HG02852 (cell line): ENCODE measurements around the gene SLC27A4.

Experiments
- ATAC-seq: cut with Tn5 transposase; IDR thresholded peaks from one replicate; pipeline ENCODE4 v1.9.1; 2021; ENCODE audit warnings: mild to moderate bottlenecking, moderate library complexity; ENCODE audit not compliant: unreplicated experiment

The SLC27A4 gene

GRCh38 chr9:128361986-128362646 lies 21.8 kb downstream of the SLC27A4 start:
- peak; percentile 68 for ATAC-seq

DNA sequence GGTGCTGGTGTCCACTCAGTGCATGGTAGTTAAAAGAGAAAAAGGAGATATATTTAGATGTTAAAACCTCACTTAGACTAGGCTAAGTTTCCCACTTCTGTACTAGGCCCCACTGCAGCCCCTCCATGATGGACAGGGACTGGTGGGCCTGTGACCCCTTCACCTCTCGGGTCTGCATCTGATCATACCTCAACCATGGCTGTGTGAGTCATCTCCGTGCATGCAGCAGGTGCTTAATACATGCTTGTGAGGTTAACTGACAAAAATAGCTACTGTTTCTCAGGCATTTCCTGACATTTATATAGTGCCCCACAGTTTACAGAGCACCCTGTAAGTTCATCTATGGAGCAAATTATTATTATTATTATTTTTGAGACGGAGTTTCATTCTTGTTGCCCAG lies 22.4 kb downstream of the SLC27A4 start:
- ATAC-seq, result no peak

GRCh38 chr9:128365525-128365924 lies 25.2 kb downstream of the SLC27A4 start:
- no peak for ATAC-seq

DNA sequence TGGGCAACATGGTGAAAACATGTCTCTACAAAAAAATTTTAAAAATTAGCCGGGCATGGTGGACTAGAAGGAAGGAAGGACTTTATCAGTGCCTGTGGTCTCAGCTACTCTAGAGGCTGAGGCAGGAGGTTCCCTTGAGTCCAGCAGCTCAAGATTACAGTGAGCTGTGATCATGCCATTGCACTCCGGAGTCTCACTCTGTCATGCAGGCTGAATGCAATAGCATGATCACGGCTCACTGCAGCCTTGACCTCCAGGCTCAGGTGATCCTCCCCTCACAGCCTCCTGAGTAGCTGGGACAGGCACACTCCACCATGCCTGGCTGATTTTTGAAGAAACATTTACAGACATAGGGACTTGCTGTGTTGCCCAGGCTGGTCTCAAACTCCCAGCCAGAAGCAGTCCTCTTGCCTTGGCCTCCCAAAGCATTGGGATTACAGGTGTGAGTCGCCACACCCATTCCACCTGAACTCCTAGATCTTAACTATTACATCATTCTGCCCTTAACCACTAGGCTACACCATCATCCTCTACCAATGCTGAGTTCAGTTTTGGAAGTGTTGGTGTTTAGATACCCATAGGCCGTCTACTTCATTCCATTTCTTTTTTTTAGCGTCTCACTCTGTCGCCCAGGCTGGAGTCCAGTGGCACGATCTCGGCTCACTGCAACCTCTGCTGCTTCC lies 28.8 kb downstream of the SLC27A4 start:
- ATAC-seq, result no peak

DNA sequence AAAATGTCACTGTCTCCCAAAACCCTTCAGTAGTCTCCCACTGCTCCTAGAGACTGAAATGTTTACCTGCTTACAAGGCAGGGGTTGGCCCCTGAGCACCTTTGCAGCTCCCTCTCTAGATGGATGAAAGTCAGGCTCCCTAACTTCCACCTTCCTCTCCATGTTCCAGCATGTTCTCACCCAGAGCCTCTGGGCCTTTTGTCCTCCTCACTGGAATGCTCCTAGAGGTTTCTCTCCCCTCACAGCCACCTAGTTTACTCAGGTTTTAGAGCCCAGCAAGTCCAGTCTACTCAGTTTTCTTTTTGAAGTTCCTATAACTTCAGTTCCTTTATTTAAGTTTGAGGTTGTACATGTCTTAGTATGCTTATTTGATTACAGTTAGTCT lies 30.0 kb downstream of the SLC27A4 start:
- no peak for ATAC-seq

- peak; percentile 90 for ATAC-seq
Observed at GRCh38 chr9:128370752-128371629, 30.7 kb downstream of the SLC27A4 start, which contains the start of gene URM1. Gene URM1, plus strand, starts transcription at chr9:128371374. Its CDS starts 7 bp downstream, at chr9:128371381.

- ATAC-seq, result no peak
Observed at GRCh38 chr9:128371630-128372117, 31.3 kb downstream of the SLC27A4 start.

- ATAC-seq, result no peak
Observed at GRCh38 chr9:128372188-128372641, 31.9 kb downstream of the SLC27A4 start.

- ATAC-seq, result no peak
Observed at GRCh38 chr9:128372784-128373183, 32.5 kb downstream of the SLC27A4 start.

DNA sequence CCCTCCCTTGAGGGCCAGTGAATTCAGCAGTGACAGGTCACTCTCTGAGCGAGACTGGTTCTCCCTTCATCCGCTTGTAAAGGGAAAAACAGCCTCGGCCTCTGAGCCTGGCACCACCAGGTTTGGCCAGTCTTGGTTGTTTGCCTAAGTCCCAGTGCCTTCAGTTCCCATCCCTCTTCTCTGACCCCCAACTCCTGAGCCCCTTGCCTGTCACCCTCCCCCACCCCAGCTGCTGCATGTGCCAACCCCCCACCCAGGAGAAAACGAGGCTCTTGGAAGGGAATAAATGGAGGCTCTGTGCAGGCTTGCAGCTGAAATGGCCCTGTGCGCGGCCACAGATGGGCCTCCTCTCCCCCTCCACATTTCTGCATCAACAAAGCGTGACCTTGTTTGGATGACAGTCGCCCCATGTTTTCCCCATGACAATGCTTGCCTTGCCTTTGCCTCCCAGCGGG lies 33.9 kb downstream of the SLC27A4 start:
- ATAC-seq, result no peak

GRCh38 chr9:128375865-128376264 lies 35.5 kb downstream of the SLC27A4 start:
- no peak for ATAC-seq

GRCh38 chr9:128382261-128382660 lies 41.9 kb downstream of the SLC27A4 start:
- ATAC-seq, result no peak

DNA sequence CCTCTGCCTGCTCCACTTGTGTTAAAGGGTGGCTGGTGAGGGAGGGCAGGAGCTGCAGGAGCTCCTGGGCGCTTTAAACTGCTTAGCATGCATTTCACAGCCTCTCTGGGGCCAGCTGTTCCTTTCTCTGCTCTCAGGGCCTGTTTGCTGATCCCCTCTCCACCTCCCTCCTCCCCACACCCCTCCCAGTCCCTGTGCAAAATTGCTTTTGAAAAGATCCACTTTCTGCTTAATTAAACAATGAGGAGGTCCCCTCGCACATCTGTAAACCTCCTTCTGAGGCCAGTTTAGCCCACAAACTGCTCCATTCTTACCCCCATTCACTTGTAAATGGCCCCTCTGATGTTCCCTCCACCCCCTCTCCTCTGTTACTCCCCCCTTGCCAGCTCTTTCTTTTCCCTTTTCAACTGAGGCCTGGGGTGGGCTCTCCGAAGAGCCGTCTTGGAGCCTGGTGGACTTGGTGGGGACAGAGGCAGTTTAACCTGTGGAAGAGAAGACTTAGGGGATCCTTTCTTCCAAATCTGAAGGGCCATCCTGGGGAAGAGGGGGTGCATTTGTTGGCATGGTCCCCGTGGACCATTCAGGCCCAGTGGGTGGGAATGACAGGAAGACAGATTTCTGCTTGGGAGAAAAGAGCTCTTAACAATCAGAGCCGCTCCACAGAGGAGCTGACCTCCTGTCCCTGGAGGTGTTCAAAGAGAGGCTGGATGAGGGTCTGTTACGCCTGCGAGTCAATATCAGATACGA lies 42.9 kb downstream of the SLC27A4 start:
- ATAC-seq, result no peak

- ATAC-seq, result no peak
Observed at GRCh38 chr9:128383791-128384190, 43.5 kb downstream of the SLC27A4 start.

DNA sequence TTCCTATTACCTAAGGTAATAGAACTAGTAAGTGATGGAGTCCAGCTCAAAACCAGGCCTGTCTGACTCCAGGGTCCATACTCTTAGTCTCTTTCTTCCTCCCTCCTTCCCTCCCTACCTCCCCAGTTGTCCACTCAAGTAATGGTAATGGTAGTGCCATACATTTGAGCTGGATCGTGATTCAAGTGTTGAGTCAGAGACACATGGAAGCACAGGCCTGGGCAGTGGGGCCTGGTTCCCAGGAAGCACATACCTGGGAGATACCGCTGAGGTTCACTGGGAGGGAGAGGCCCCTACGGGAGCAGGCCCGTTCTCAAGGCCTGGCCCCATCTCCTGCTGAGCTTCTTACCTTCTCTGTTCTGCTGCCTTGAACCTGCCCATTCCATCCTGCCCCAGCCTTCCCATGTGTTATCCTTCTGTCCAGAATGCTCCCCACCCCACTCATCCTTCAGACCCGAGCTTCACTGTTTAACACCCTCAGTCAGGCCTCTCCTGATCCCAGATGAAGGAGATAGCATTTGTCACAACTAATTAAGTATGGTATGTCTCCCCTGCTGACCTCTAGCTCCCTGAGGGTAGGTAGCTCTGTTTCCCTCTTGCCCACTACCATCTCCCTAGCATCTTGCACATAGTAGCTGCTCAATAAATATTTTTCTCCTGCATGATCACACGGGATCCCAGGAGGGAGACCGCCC lies 44.6 kb downstream of the SLC27A4 start:
- no peak for ATAC-seq

DNA sequence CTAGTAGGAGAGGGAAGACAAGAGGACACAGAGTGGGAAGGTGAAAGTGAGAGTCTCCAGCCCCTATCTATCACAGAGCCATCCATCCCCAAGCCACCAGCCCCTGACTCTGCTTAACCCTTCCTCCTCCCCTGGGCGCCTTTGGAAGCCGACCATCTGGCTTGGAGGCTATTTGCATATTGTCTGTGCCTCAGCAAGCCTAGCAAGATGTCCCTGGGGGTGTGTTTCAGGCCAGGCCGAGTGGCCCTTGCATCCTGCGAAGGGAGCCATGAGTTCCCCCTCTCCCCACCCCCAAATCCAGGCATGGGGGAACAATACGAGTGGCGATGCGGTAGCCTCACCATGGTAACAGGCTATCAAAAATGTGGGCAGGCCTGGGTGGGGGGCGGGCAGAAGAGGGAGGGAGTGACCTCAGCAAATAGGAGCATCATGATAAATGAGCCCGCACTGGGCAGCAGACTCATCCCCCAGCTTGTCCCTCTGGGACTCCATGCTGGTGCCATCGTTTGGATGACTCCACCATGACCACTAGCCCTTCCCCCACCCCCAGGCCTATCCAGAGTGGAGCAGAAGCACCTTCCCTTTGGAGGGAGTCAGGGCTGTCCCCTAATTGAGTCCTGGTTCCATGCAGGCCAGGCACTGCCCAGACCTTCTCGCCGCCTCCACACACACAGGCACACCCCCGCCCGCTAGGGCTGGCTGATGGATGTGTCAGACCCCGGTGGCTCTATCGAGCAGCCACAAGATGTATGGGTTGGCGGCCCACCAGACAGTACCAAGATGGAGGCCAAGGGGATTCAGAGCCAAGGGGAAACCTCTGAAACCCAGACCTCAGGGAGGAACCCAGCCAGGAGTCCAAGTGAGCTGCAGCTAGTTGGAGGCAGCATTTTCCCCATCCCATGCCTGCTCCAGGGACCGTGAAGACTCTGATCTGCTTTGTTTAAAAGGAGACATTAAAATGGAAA lies 45.5 kb downstream of the SLC27A4 start:
- ATAC-seq, result no peak

- no peak for ATAC-seq
Observed at GRCh38 chr9:128388150-128388549, 47.8 kb downstream of the SLC27A4 start.

GRCh38 chr9:128389395-128390149 lies 49.2 kb downstream of the SLC27A4 start:
- no peak for ATAC-seq
